HG03378 (cell line): ENCODE measurements around the gene TBX6.

Experiments
- ATAC-seq: cut with Tn5 transposase; IDR thresholded peaks from one replicate; pipeline ENCODE4 v1.9.1; 2021; ENCODE audit warnings: mild to moderate bottlenecking, moderate library complexity; ENCODE audit not compliant: unreplicated experiment

TBX6 gene

DNA sequence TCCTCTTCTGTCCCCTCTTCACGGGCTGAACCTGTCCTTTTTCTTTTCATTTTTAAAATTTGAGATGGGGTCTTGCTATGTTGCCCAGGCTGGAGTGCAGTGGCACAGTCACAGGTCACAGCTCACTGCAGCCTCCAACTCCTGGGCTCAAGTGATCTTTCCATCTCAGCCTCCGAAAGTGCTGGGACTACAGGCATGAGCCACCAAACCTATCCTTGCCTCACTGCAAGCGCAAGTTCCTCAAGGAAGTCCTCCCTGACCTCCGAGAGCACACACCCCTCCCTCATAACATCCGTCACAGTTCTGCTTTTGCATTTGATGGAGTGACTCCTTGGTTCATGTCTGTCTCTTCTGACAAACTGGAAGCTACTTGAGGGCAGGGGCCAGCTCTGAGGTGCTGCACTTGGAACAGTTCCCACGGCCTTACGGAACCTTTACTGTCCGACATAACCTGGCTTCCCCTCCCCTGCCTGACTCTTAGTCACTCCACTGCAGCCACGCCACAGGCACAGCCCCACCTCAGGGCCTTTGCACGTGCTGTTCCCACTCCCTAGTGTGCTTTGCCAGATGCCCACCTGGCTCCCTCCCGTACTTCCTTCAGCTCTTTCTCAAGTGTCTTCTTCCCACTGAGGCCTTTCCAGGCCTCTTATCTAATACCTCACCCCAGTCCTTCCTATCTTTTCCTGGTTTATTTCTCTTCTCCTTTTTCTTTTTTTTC, 4.4 kb downstream of the TBX6 start:
- ATAC-seq = no peak

GRCh38 chr16:30086291-30087140, 5.2 kb downstream of the TBX6 start:
- ATAC-seq = no peak

GRCh38 chr16:30085820-30086219, 5.9 kb downstream of the TBX6 start:
- ATAC-seq = no peak

GRCh38 chr16:30085247-30085646, 6.5 kb downstream of the TBX6 start:
- no peak for ATAC-seq

DNA sequence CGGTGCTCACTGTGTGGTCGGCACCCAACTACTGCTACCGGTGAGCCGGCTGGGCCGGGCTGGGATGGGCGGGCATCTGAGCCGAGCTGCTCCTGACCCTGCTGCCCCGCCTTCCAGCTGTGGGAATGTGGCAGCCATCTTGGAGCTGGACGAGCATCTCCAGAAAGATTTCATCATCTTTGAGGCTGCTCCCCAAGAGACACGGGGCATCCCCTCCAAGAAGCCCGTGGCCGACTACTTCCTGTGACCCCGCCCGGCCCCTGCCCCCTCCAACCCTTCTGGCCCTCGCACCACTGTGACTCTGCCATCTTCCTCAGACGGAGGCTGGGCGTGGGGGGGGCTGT, 6.9 kb downstream of the TBX6 start:
- ATAC-seq = no peak

DNA sequence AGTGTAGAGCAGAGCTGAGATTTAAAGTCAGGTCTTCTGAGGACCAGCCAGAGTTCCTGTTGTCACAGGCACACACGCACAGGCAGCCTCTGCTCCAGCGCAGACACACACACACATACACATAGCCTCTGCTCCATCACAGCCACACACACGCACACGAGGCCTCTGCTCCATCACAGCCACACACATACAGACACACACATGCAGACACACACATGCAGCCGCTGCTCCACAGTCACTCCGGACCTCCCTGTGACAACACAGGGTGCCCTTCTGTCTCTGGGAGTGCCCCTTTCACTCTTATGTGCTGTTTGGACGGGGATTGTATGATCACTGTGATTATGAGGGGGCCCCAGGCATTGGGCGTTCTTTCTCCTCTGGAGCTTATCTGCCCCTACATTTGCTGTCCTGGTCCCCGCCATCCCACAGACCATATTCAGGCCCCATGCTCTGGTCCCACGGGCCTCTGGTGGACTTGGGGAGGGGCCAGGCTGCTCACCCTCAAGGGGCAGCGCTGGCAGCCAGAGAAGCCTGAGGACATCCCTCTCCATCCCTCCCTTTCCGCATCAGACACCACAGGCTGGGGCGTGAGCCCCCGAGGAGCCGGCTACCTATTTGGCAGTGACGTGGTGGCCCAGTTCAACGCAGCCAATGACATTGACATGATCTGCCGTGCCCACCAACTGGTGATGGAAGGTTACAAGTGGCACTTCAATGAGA, 7.5 kb downstream of the TBX6 start:
- ATAC-seq = no peak

GRCh38 chr16:30083216-30084055, 8.3 kb downstream of the TBX6 start:
- ATAC-seq = no peak

GRCh38 chr16:30082545-30083090, 9.1 kb downstream of the TBX6 start:
- no peak for ATAC-seq

GRCh38 chr16:30079480-30079879, 12.2 kb downstream of the TBX6 start:
- ATAC-seq = no peak

DNA sequence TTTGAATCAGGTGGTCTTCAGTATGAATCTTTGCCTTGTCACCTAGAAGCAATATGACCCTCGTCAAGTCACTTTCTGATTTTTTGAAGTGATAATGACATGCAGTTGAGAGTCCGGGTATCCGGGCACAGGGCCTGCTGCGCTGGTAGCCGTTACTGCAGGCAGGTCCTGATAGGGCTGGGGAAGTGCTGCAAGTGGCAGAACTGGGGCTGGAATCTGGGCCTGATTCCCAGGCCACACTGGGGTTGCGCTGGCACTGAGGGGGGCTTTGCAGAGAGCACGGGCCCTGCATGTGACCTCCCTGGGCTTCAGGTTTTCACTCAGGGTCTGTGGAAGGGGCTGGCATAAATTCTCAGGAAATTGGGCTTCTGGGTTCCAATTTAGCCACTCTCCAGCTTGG, 13.0 kb downstream of the TBX6 start:
- no peak for ATAC-seq

DNA sequence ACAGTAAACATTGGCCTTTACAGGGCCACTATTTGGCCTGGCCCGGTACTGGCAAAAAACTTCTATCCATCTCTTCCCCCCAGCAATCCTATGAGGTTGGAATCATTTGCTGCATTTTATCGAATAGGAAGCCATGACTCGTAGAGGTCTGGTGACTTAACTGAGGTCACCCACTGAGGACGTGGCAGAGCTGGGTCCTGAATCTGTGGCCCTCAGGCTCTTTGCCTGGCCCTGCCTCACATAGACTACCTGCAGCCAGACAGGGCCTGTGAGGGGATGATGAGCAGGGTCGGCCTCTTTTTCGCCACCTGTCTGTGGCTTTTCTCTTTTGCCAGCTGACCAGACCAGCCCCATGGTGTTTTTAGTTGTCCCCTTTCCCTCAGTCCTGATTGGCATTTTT, 14.1 kb downstream of the TBX6 start:
- ATAC-seq = no peak

DNA sequence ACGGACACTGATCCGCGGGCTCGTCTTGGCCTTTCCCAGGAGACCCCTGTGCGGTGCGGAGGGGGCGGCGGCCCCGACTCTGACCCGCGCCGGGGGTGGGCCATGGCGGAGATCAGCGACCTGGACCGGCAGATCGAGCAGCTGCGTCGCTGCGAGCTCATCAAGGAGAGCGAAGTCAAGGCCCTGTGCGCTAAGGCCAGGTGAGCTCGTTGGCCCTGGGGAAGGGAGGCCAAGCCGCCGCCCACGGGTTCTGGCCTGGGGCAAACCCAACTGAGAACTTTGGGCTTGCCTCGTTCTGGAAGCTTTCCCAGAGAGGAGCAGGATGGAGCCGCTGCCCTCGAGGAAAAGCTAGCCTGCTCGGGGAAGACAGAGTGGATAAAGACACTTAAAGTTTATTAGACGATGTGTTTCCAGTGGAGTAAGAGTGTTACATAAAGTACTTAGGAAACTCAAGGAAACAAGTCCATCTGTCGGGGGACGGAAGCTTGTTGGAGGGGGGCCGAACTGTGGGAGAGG, 15.4 kb downstream of the TBX6 start:
- ATAC-seq = no peak

DNA sequence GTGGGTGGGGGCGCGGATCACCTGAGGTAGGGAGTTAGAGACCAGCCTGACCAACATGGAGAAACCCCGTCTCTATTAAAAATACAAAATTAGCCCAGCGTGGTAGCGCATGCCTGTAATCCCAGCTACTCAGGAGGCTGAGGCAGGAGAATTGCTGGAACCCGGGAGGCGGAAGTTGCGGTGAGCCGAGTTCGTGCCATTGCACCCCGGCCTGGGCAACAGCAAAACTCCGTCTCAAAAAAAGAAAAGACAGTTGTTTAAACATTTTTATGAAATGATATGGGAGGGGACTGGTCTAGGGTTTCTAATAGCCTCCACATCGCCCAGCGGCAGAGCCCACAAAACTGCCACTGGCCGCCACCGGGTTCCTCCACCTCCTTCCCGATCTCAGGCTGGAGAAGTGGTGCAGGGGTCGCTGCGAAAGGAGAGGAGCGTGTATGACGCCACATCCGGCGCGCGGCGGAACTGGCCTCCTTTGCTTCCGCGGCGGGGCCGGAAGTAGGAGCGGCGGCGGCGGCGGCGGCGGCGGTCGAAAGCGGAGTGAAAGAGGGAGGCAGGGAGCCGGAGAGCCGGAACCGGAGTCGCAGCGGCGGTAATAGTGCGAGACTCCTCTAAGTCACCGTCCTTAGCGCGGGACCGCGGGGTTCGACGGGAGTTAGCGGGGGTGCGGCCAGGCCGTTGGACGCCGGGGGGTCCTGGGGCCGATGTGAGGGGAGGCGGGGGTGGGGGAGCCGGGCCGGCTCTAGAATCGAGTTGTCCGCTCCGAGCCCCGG, 16.0 kb downstream of the TBX6 start, which contains the start of gene PPP4C:
TSS of gene PPP4C (plus strand) at position 492 of the 773 bp plus-strand sequence. CDS start 384 bp downstream, outside the sequence.
- no peak for ATAC-seq

GRCh38 chr16:30070490-30070889, 21.2 kb downstream of the TBX6 start:
- ATAC-seq = no peak

GRCh38 chr16:30069611-30070462, 21.9 kb downstream of the TBX6 start:
- ATAC-seq = no peak

DNA sequence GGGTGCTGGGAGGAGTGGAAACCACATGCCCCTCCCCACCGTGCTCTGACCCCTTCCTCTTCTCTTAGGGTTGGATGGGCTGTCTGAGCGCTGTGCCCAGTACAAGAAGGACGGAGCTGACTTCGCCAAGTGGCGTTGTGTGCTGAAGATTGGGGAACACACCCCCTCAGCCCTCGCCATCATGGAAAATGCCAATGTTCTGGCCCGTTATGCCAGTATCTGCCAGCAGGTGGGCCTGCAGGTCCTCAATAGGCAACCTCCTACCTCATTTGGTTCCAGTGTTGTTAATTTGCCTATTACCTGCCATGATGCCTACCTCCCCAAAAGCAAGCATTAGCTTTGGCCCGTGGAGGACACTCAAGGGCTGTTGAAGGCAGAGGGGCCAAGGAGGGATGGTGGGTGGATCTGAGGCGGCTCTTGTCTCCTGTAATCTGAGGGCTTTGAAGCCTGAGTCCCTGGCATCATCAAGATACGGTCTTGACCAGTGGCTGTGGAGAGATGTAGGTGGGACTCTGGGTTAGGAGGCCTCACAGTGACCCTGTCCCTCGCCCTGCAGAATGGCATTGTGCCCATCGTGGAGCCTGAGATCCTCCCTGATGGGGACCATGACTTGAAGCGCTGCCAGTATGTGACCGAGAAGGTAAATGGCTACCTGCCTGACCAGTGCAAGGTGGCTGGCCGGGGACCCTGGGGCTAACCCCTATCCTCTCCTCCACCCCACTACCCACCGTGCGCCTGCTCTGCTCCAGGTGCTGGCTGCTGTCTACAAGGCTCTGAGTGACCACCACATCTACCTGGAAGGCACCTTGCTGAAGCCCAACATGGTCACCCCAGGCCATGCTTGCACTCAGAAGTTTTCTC, 22.7 kb downstream of the TBX6 start:
- ATAC-seq = no peak

GRCh38 chr16:30068333-30068732, 23.4 kb downstream of the TBX6 start:
- no peak for ATAC-seq

- no peak for ATAC-seq
Observed at GRCh38 chr16:30067584-30067916, 24.2 kb downstream of the TBX6 start.
